RKO (cell line): Measurements from ENCODE around the gene PDIA5.
A peak's percentile ranks its signal among the peaks of the same experiment; 100 is the strongest.

Source experiments
- DNase-seq: peaks from one replicate; pipeline ENCODE4 v3.0.0-alpha.2; 2016; ENCODE audit warnings: low spot score

Gene PDIA5

DNA sequence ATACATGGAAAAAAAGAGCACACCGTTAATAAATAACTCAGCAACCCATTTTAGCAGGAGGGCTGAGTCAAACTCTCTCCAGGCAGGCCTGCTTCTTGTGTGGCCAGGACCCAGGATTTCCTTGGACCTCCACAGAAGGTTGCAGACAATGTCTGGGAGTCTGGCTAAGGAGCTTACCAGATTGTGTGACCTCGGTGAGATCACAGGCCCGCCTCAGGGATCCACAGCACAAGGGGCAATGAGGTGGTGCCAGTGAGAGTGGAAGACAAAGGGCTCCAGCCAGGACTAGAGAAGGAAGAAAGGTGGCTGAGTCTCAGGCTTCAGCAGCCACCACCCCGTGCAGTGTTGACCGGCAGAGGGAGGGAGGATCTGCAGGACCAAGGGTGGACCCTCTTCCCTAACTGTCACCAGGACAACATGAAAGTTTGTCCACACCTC is 102.7 kb downstream of the PDIA5 start:
- no peak for DNase-seq

DNA sequence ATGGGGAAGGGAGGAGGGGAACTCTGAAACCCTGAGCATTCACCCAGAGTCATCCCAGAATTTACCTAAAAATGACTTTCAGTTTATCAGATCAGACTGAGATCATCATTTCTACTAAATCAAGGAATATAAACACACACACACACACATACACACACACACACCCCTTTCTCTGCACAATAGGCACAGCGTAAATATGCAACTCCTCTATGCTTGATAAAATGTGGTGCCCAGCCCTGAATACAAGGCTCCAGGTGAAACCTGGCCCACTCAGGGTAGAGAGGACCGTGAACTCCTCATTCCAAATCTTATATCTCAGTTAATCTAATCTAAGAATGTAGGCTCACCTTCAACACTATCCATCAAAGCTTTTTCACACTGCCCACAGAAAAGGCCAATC is 103.1 kb downstream of the PDIA5 start:
- no peak for DNase-seq

DNA sequence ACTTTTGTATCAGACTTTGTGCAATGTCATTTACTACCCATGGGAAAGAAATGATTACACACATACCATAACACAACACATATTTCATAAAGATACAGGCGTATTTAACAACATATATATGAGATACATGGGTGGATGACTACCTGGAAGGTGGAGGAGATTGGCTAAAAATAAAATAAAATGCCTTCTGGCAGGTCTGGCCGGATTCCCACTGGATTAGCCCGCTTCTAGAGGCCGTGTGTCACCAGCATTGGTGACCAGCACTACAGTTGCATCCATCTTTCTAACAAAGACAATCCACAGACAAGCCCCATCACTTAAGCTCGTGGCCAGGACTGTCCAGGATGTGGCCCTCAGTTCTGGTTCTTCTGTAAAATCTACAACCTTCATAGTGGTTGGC is 114.0 kb downstream of the PDIA5 start:
- DNase-seq = no peak

DNA sequence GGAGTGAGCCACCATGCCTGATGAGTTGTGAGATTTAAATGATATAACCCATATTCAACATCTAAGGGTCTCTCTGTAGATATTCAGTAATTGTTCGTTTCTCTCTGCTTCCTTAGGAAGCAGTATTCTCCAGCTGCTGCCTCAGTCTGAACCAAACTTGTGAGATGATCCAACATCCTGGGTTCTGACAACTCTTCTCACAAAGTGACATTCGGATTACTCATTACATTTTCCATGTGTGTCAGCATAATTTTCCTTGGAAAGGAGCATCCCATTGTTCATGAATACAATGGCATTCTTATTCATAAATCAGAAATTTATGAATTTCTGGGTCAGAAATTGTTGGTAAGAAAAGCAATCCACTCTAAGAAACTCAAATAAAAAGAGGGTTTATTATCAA is 119.9 kb downstream of the PDIA5 start:
- DNase-seq = peak; percentile 31

GRCh38 chr3:123188058-123188457 is 121.2 kb downstream of the PDIA5 start:
- no peak for DNase-seq

DNA sequence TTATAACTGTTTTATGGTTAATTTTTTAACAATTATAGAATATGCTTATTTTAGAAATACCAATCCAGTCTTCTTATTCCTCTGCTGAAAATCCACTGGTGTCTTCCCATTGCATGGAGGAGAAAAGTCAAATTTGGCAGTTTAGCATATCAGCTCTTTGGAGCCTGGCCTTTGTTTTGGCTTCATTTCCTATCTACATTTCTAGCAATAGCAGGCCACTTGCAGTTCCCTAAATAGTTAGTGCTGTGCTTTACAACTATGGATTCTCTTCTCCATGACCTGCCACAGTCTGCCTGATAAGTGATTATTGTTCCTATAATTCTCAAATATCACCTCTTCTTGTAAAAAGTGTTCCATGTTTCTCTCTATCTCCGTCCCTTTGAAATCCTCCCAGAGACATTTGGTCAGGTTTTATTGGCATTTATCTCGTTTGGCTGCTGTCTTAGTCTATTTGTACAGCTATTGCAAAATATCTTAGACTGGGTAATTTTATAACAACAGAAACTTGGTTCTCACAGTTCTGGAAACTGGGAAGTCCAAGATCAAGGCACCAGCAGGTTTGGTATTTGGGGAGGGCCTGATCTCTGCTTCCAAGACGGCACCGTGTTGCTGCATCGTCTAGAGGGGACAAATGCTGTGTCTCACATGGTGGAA is 126.8 kb downstream of the PDIA5 start:
- no peak for DNase-seq

- DNase-seq = no peak
Observed at GRCh38 chr3:123194552-123194951, 127.7 kb downstream of the PDIA5 start.

DNA sequence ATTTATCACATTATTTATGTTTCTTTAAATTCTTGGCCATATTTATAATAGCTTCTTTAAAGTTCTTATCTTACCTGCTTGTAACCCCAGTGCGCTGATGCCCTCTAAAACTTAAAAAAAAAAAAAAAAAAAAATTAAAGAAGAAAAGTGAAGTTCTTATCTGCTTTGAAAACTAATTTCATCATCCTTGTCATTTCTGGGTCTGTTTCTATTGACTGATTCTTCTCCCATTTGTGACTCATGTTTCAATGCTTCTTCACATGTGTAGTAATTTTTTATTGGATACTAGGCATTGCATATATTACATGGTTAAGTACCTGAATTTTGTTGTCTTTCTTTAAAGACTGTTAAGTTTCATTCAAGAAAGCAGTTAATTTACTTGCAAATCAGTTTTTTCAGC is 131.5 kb downstream of the PDIA5 start:
- DNase-seq = peak; percentile 11

DNA sequence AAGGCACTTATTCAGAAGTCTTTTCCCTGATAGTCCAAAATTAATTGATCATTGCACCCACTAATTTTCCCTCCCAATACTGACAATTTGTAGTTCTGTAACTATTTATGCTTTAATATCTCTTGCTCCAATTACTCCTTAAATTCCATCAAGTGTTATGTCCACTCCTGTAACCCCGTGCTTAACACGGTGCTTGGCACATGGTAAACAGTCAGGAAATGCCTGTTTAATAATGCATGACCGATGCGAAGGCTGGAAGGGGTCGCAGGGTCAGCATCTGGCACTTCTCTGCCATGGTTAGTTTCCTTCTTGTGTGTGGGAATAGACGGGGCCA is 134.4 kb downstream of the PDIA5 start:
- no peak for DNase-seq

DNA sequence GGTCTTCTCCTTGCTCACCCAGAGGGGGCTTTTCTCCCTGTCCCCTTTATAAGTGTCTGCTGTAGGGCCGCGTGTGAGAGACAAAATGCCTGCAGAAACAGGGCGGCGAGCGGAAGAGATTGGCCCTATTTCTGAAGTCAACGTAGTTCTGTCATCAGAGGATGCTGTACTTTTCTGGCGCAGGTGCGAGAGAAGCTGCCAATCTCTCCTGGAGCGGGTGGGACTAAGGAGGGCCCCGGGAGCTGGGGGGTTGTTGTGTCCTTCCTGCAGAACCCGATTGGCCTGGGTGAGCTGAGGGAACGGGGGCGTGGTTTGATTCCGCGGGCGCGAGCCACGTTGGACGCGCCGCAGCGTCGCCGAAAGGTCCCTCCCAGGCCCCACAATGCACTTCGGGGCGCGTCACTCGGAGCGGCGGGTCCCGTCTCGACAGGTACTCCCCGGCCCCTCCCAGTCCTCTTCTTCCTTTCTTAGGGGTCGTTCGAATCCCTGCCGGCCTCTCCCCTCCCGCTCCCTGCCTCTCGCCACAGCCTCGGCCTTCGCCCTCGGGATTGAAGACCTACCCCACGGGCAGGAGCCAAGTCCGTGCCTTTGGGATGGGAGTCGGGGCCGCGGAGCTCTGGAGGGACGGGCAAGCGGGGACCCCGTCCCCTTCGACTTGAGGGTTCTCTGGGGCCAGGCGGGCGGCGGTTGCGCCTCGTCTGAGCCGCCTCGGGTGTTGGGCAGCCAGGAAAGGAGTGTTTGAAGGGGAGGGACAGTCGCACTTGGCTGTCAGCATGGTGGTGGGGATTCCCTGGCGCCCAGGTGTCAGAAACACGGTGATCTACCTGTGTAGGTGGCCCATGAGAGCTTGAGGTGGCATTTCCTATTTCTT is 135.0 kb downstream of the PDIA5 start, which contains the start of gene SEC22A:
TSS of gene SEC22A (plus strand) at position 387 of the 871 bp plus-strand sequence. CDS start 7,275 bp downstream, outside the sequence.
- peak; percentile 95 for DNase-seq

- peak; percentile 11 for DNase-seq
Observed at GRCh38 chr3:123202451-123202850, 135.6 kb downstream of the PDIA5 start.
